HepG2 (cell line): ENCODE results near the gene THOC6. TPM values are rescaled to one million over a fixed set of nuclear protein-coding genes. Genes with fewer than 3 reads are reported as not detected.
A peak's percentile ranks its signal among the peaks of the same experiment; 100 is the strongest.
"Not testable (repeated sequence)": the region's sequence is repeated elsewhere in the genome, so short reads cannot be mapped to it uniquely, and the experiment has no call there.

Source experiments
- ATAC-seq: fragments of 200-7000 bp; cut with Tn5 transposase; 3 replicates; pipeline ENCODE4 v1.9.1; 2020; ENCODE audit warnings: mild to moderate bottlenecking, moderate library complexity
- BruUV-seq: library from RNA; stranded (reverse); fragments of 400-500 nt; replicated peaks from 2 replicates; lab custom pipeline; 2021; lab: Mats Ljungman, UMichigan
- CTCF ChIA-PET: fragments of 300-600 bp; formaldehyde crosslinking; extraction: SDS; loops from one replicate; lab custom pipeline; 2021; ENCODE audit warnings: low total read pairs, inconsistent platforms, low intra/inter-chr PET ratio; lab: Yijun Ruan, JAX
- POLR2A ChIA-PET: fragments of 350-600 bp; sonication (Branson Sonifier 250); formaldehyde crosslinking; loops from one replicate; lab custom pipeline; 2020; ENCODE audit warnings: antibody characterized with exemption, inconsistent platforms; lab: Yijun Ruan, JAX
- DNase-seq: peaks from one replicate; pipeline ENCODE4 v3.0.0-alpha.2; 2015; ENCODE audit warnings: low spot score
- FAIRE-seq: peaks from 3 replicates; lab custom pipeline; 2011; peaks lifted over from hg19 to GRCh38; lab: Jason Lieb, UNC
- H2AFZ ChIP-seq: one replicate; pipeline ENCODE4 v1.6.1; 2011; ENCODE audit warnings: low read length, inconsistent platforms
- H3K27ac ChIP-seq: fragments of 300-600 bp; 3 replicates; pipeline ENCODE4 v1.8.0; 2011; ENCODE audit warnings: mixed run types, mild to moderate bottlenecking, mixed read lengths, low read length, inconsistent platforms; ENCODE audit not compliant: insufficient read depth; ENCODE audit errors: extremely low read length
- H3K27me3 ChIP-seq, 2 experiments: fragments of 200-600 bp in 1 of 2; 2 replicates in 1 of 2; 3 replicates in 1 of 2; pipeline versions ENCODE4 v1.6.0 to v1.8.0; 2011; ENCODE audit warnings: low read length in 2 of 2, mild to moderate bottlenecking in 2 of 2, moderate library complexity in 2 of 2, inconsistent platforms in 1 of 2; ENCODE audit not compliant: insufficient read depth in 2 of 2, control insufficient read depth in 1 of 2
- H3K36me3 ChIP-seq, 2 experiments: fragments of 200-600 bp in 1 of 2; replicated peaks in 1 of 2; 2 replicates in 1 of 2; 3 replicates in 1 of 2; pipeline versions ENCODE4 v1.5.1 to v1.8.0; 2011; ENCODE audit warnings: low read length in 2 of 2, inconsistent platforms in 1 of 2; ENCODE audit not compliant: insufficient read depth in 2 of 2, control insufficient read depth in 1 of 2
- H3K4me1 ChIP-seq: 2 replicates; pipeline ENCODE4 v1.5.1; 2012; ENCODE audit warnings: low read length, inconsistent platforms; ENCODE audit not compliant: insufficient read depth
- H3K4me2 ChIP-seq: 2 replicates; pipeline ENCODE4 v1.6.0; 2011; ENCODE audit warnings: low read depth, low read length, inconsistent platforms
- H3K4me3 ChIP-seq, 3 experiments: fragments of 200-600 bp in 1 of 3; sonication (generic), shearing (Covaris generic) in 1 of 3; replicated peaks in 1 of 3; 2 replicates each; pipeline ENCODE4 v1.5.1; 2011 to 2016; ENCODE audit warnings: low read length in 3 of 3, inconsistent platforms in 2 of 3, low read depth in 2 of 3, mild to moderate bottlenecking in 2 of 3, control low read depth in 1 of 3, mixed read lengths in 1 of 3; ENCODE audit not compliant: insufficient read depth in 1 of 3
- H3K79me2 ChIP-seq: one replicate; pipeline ENCODE4 v1.6.1; 2011; ENCODE audit warnings: low read length, inconsistent platforms; ENCODE audit not compliant: insufficient read depth
- H3K9ac ChIP-seq: 2 replicates; pipeline ENCODE4 v1.6.0; 2011; ENCODE audit warnings: mild to moderate bottlenecking, low read depth, low read length, inconsistent platforms; ENCODE audit not compliant: insufficient read depth
- H3K9me3 ChIP-seq: 2 replicates; pipeline ENCODE4 v1.5.1; 2012; ENCODE audit warnings: mild to moderate bottlenecking, low read length
- H4K20me1 ChIP-seq: 2 replicates; pipeline ENCODE4 v1.6.0; 2011; ENCODE audit warnings: inconsistent platforms, mild to moderate bottlenecking, low read length, moderate library complexity; ENCODE audit not compliant: insufficient read depth
- STAG1 ChIP-seq: sonication (generic); formaldehyde crosslinking; IDR thresholded peaks from 2 replicates; pipeline ENCODE4 v1.4.0; 2020; ENCODE audit warnings: missing genetic modification reagents
- WGBS: methylation state at CpG from one replicate; pipeline ENCODE4 v1.1.6; 2017; ENCODE audit warnings: low lambda C conversion rate; 5-methylcytosine and 5-hydroxymethylcytosine counted together
- in situ Hi-C: cut with HindIII; loops from 2 replicates; pipeline ENCODE4 v1.10.0; 2017; ENCODE audit warnings: low pct_unique_long_range_greater_than_20kb; ENCODE audit not compliant: extremely low pct_ligation_motif_present
- intact Hi-C: fragments of 100-400 bp; cut with micrococcal nuclease; formaldehyde crosslinking; loops from one replicate; pipeline ENCODE4 v1.10.0; 2022; ENCODE audit not compliant: unreplicated experiment
- polyA plus RNA-seq, 8 experiments: library from polyadenylated mRNA; depleted of rRNA in 3 of 8; stranded (reverse) in 7 of 8; unstranded in 1 of 8; fragments of >200 nt; fragmentation: Illumina TruSeq in 4 of 8; extraction: Trizol in 4 of 8; gene quantifications; 2 replicates each; pipeline versions ENCODE4 v1.2.1 to v1.2.3, GENCODE V29; 2011 to 2016; ENCODE audit warnings: low read depth in 4 of 8, missing spikeins in 1 of 8, mixed read lengths in 1 of 8; ENCODE audit not compliant: insufficient read depth in 1 of 8
- total RNA-seq, 5 experiments: library from RNA; depleted of rRNA; stranded (reverse); fragments of >200 nt; fragmentation: Illumina TruSeq; extraction: Trizol; gene quantifications; 2 replicates each; pipeline ENCODE4 v1.2.3, GENCODE V29; 2016; ENCODE audit warnings: low read depth in 1 of 5

Gene THOC6
- total and polyA plus RNA-seq, 2 of the 13 experiments (the other 11 are each of a cell fraction or from before 2014, with no cell fraction given) = 32.1 to 37.0 TPM

DNA sequence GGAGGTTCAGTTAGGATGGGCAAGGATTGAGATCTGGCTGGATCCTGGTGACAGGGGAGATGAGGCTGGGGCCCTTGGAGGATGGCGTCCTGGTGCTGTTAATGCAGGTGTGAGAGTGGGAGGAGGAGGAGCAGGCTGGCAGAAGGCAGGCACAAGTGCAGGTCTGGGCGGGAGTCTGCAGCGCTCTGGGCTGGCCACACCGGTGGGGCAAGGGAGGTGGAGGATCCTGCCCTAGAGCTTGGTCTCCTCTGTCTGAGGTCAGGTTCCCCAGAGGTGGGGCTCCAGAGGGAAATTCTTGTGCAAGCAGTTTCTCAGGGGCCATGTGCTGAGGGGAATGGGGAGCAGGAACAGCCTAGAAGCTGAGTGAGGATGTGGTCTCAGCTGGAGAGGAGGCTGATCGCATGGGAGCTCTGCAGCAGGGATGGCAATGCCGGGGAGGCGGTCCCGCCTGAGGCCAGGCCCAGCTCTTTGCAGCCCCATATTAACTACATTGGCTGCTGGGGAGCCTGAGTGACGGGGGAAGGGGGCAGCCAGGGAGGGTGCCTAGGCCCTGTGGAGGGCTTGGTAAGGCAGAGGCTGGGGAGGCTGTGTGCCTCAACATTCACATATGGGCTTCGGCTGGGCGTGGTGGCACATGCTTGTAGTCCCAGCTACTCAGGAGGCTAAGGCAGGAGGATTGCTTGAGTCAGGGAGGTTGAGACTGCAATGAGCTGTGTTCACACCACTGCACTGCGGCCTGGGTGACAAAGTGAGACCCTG, 28.9 kb downstream of the THOC6 start:
- BruUV-seq, POLR2A ChIA-PET, H3K4me2 ChIP-seq, H3K9ac ChIP-seq, H2AFZ ChIP-seq, H3K79me2 ChIP-seq, FAIRE-seq, CTCF ChIA-PET, in situ Hi-C loops, H3K4me3 ChIP-seq, H3K36me3 ChIP-seq, intact Hi-C loops, DNase-seq, H3K4me1 ChIP-seq, H3K27ac ChIP-seq, H4K20me1 ChIP-seq, H3K9me3 ChIP-seq: not testable (repeated sequence)
- peak; percentile 46 for ATAC-seq
- 64% methylated on average over 11 of the region's 12 CpGs for WGBS
- peaks cover 5 to 35% of the 10 kb centered on the region in 2 experiments for H3K27me3 ChIP-seq

DNA sequence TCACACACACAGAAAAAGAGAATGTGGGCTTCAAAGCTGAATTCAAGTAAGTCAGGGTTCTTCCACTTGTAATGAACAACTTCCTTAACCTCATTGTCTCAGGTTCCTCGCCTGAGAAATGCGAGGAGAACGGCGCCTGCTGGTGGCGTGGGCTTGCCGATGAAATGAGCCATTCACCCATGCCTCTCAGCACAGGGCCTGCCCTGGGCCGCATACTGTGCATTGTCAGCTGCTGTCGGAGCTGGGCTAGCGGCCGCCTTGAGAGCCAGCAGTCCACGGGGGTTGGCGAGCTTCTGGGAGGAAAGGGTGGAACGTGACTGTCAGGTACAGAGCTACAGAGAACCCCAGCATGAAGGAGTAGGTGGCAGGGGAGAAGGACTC, 29.5 kb downstream of the THOC6 start:
- H4K20me1 ChIP-seq, H3K4me3 ChIP-seq, DNase-seq, in situ Hi-C loops, intact Hi-C loops: not testable (repeated sequence)
- WGBS = 75% methylated on average over 7 of the region's 13 CpGs
- TF ChIP-seq STAG1 (CRISPR knock-in tag) = 0 out of 2 replicates have a peak, but pooled peaks have one; percentile 3
- TF ChIP-seq, all 625 proteins: peak for 1; not testable (repeated sequence) for 624
- H3K79me2 ChIP-seq, H3K4me2 ChIP-seq, BruUV-seq, H3K36me3 ChIP-seq, H3K4me1 ChIP-seq, H3K9ac ChIP-seq, H2AFZ ChIP-seq, H3K27ac ChIP-seq, CTCF ChIA-PET, H3K9me3 ChIP-seq, POLR2A ChIA-PET: not testable (repeated sequence)
- peak; percentile 32; the same call in 2 of the 3 replicates for ATAC-seq
- FAIRE-seq = peak; percentile 21
- peaks cover 5 to 30% of the 10 kb centered on the region in 2 experiments for H3K27me3 ChIP-seq
